PC-9 (cell line): Measurements from ENCODE around the gene GMDS.

Experiments
- EZH2 ChIP-seq: fragments of 200-600 bp; sonication (generic); IDR thresholded peaks from 2 replicates; pipeline ENCODE4 v1.8.0; 2017; ENCODE audit warnings: antibody characterized with exemption, low read depth
- TF ChIP-seq, protein P1 (sequence below): fragments of 200-600 bp; sonication (generic); conservative IDR thresholded peaks from 2 replicates; pipeline ENCODE4 v1.6.1; 2017; ENCODE audit warnings: mixed run types, antibody characterized with exemption, mild to moderate bottlenecking, moderate library complexity

DNA sequence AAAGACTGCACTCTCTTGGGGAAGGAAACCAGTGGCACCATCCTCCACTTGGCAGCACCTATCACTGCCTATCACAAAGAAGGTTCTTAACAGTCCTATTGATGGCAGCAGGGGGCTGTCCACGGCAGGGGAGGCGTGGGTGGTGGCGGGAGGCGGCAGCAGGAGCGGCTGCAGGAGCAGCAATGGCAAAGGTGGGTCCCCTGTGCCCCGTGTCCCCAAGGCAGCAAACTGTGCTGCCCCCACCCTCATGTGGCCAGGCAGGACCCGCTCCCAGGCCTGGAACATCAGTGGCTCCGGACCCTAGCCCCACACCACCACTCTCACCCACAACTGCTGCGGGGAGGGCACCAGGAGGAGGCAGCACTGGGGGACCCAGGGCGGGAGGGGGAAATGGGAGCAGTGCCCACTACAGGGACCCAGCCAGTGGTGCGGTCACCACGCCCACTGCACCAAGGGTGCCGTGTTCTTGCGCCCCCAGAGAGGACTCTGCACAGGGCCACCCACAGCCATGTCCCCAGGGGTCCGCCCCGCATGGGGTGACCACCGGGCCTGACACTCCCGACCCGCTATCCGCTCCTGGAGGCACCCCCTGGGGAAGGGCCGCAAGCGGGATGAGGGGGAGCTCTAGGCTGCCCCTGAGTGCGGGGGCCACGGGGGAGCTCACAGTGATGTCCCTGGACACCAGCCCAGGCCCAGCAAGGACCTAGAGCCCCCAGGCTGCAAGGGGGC lies 54.6 kb downstream of the GMDS start:
- TF ChIP-seq, protein P1, sequence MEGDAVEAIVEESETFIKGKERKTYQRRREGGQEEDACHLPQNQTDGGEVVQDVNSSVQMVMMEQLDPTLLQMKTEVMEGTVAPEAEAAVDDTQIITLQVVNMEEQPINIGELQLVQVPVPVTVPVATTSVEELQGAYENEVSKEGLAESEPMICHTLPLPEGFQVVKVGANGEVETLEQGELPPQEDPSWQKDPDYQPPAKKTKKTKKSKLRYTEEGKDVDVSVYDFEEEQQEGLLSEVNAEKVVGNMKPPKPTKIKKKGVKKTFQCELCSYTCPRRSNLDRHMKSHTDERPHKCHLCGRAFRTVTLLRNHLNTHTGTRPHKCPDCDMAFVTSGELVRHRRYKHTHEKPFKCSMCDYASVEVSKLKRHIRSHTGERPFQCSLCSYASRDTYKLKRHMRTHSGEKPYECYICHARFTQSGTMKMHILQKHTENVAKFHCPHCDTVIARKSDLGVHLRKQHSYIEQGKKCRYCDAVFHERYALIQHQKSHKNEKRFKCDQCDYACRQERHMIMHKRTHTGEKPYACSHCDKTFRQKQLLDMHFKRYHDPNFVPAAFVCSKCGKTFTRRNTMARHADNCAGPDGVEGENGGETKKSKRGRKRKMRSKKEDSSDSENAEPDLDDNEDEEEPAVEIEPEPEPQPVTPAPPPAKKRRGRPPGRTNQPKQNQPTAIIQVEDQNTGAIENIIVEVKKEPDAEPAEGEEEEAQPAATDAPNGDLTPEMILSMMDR = no peak
- no peak for TF ChIP-seq EZH2
